HG02870 (cell line): ENCODE measurements around the gene LYST.
A peak's percentile ranks its signal among the peaks of the same experiment; 100 is the strongest.
"Not testable (repeated sequence)": the region's sequence is repeated elsewhere in the genome, so short reads cannot be mapped to it uniquely, and the experiment has no call there.

Experiments used
- ATAC-seq: cut with Tn5 transposase; IDR thresholded peaks from one replicate; pipeline ENCODE4 v1.9.1; 2021; ENCODE audit warnings: mild to moderate bottlenecking, moderate library complexity; ENCODE audit not compliant: unreplicated experiment

The LYST gene

GRCh38 chr1:235775246-235775860 is 91.4 kb downstream of the LYST start:
- ATAC-seq, result no peak

GRCh38 chr1:235767795-235768194 is 98.9 kb downstream of the LYST start:
- peak; percentile 85 for ATAC-seq

GRCh38 chr1:235766794-235767285 is 99.9 kb downstream of the LYST start:
- no peak for ATAC-seq

- ATAC-seq, result peak; percentile 61
These were observed 102.7 kb downstream of the LYST start for GRCh38 chr1:235763962-235764361.

GRCh38 chr1:235759336-235759735 is 107.4 kb downstream of the LYST start:
- ATAC-seq, result no peak

GRCh38 chr1:235758931-235759330 is 107.8 kb downstream of the LYST start:
- no peak for ATAC-seq

- ATAC-seq, result no peak
These were observed 109.1 kb downstream of the LYST start for GRCh38 chr1:235757587-235758096.

GRCh38 chr1:235754186-235754585 is 112.5 kb downstream of the LYST start:
- ATAC-seq, result not testable (repeated sequence)

GRCh38 chr1:235749755-235750300 is 116.9 kb downstream of the LYST start:
- ATAC-seq, result no peak

- ATAC-seq, result no peak
These were observed 118.0 kb downstream of the LYST start for GRCh38 chr1:235748747-235749146.

GRCh38 chr1:235746245-235746644 is 120.5 kb downstream of the LYST start:
- no peak for ATAC-seq

- ATAC-seq, result no peak
These were observed 121.1 kb downstream of the LYST start for GRCh38 chr1:235745503-235746136.

- ATAC-seq, result no peak
These were observed 123.6 kb downstream of the LYST start for GRCh38 chr1:235742914-235743599.

GRCh38 chr1:235741294-235741693 is 125.4 kb downstream of the LYST start:
- no peak for ATAC-seq

GRCh38 chr1:235739631-235740030 is 127.1 kb downstream of the LYST start:
- no peak for ATAC-seq

- no peak for ATAC-seq
These were observed 127.6 kb downstream of the LYST start for GRCh38 chr1:235739124-235739523.

- ATAC-seq, result no peak
These were observed 129.0 kb downstream of the LYST start for GRCh38 chr1:235737751-235738150.

- ATAC-seq, result no peak
These were observed 130.4 kb downstream of the LYST start for GRCh38 chr1:235736263-235736662.

GRCh38 chr1:235735621-235736020 is 131.1 kb downstream of the LYST start:
- ATAC-seq, result no peak

GRCh38 chr1:235734335-235734734 is 132.4 kb downstream of the LYST start:
- ATAC-seq, result no peak

GRCh38 chr1:235730007-235730406 is 136.7 kb downstream of the LYST start:
- no peak for ATAC-seq

- no peak for ATAC-seq
These were observed 140.1 kb downstream of the LYST start for GRCh38 chr1:235726557-235726956.
